ENCODE measurements around the gene LAMC1.

DNA sequence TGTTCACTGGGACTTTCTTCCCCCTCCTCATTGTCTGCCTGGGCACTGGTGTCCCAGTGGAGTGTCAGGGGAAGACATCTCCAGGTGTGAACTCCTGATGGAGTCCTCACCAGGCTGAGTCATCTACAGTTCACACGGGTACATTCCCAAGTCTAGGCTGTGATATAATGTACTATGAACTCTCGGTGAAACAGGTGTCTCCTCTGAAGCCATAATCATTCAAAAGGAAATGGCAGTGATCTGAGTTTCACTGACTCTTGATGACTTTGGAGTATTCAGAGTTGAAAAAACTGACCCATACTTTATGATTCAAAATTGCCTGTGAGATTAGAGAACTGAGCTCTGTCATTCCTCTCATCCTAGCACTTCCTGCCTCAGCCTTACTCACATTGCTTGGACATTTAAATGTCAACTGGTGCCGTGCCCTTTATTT is 171.9 kb downstream of the LAMC1 start:
- TF ChIP-seq CTCF (IDR thresholded peaks at IDR 0.05) (no peak), POLR2A (IDR thresholded peaks at IDR 0.05) (no peak), EP300 (IDR thresholded peaks at IDR 0.05) (no peak)

Data from tibial nerve (tissue), 4 donors.